Prostate gland (tissue), 2 donors: Measurements from ENCODE around the gene CLRN3.

ENCODE experiments used
- POLR2A ChIP-seq: fragments of 450-650 bp; IDR thresholded peaks from one replicate; pipeline ENCODE4 v1.6.1; 2016; ENCODE audit warnings: antibody characterized with exemption, mild to moderate bottlenecking
- POLR2AphosphoS5 ChIP-seq: sonication (generic); formaldehyde crosslinking; IDR thresholded peaks from one replicate; pipeline ENCODE4 v1.6.1; 2017; ENCODE audit warnings: antibody characterized with exemption
- TF ChIP-seq, protein P1 (sequence below), 4 experiments: fragments of 200-600 bp in 2 of 4; fragments of 450-650 bp in 2 of 4; sonication (generic) in 2 of 4; IDR thresholded peaks; 1 replicate in 3 of 4; 2 replicates in 1 of 4; pipeline ENCODE4 v1.5.1; 2016 to 2019; ENCODE audit warnings: antibody characterized with exemption in 4 of 4, mild to moderate bottlenecking in 2 of 4, moderate library complexity in 2 of 4

DNA sequence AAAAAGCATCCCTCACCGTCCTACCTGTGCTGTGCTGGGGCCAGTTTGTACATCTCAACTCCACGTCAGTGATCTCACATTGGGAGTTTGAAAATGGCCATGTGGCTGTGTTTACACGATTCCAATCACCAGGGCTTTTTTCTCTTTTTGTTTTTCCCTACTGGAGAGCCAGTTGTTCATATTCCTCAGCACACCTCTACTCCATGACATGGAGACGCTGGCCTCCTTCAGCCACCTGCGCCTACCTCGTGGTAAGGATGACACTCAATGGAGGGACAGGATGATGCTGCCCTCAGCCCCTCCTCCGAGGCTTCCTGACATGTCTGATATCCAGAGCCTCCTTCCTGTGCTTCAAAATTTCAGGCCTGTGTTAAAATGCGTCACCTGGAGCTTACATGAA is 10.3 kb downstream of the CLRN3 start:
- TF ChIP-seq POLR2AphosphoS5, result no peak
- TF ChIP-seq, protein P1, sequence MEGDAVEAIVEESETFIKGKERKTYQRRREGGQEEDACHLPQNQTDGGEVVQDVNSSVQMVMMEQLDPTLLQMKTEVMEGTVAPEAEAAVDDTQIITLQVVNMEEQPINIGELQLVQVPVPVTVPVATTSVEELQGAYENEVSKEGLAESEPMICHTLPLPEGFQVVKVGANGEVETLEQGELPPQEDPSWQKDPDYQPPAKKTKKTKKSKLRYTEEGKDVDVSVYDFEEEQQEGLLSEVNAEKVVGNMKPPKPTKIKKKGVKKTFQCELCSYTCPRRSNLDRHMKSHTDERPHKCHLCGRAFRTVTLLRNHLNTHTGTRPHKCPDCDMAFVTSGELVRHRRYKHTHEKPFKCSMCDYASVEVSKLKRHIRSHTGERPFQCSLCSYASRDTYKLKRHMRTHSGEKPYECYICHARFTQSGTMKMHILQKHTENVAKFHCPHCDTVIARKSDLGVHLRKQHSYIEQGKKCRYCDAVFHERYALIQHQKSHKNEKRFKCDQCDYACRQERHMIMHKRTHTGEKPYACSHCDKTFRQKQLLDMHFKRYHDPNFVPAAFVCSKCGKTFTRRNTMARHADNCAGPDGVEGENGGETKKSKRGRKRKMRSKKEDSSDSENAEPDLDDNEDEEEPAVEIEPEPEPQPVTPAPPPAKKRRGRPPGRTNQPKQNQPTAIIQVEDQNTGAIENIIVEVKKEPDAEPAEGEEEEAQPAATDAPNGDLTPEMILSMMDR (IDR thresholded peaks at IDR 0.05), result no peak
- TF ChIP-seq POLR2A, result no peak
